Neural cell (in vitro differentiated cells): Measurements from ENCODE around the gene SLC25A27. TPM values are rescaled to one million over a fixed set of nuclear protein-coding genes. Genes with fewer than 3 reads are reported as not detected.

ENCODE experiments used
- H2AFZ ChIP-seq: fragments of 200-600, 300-800 bp; sonication (generic), shearing (Covaris generic); 2 replicates; pipeline ENCODE4 v1.6.0; 2014; ENCODE audit warnings: low read depth, mild to moderate bottlenecking, antibody characterized with exemption, low read length, moderate library complexity
- H3F3A ChIP-seq: fragments of 200-600 bp; shearing (Covaris generic); 2 replicates; pipeline ENCODE4 v1.6.1; 2016; ENCODE audit warnings: mild to moderate bottlenecking, moderate library complexity, mixed read lengths, antibody characterized with exemption, low read length; ENCODE audit not compliant: insufficient read depth, poor library complexity, severe bottlenecking
- H3K27ac ChIP-seq: fragments of 200-600, 300-800 bp; sonication (generic), shearing (Covaris generic); 2 replicates; pipeline ENCODE4 v1.5.1; 2014; ENCODE audit warnings: mild to moderate bottlenecking, low read length, moderate library complexity
- H3K27me3 ChIP-seq: fragments of 300-800, 200-600 bp; sonication (generic), shearing (Covaris generic); 2 replicates; pipeline ENCODE4 v1.6.0; 2014; ENCODE audit warnings: mild to moderate bottlenecking, low read depth, low read length, moderate library complexity; ENCODE audit not compliant: insufficient read depth
- H3K36me3 ChIP-seq: fragments of 300-800, 200-600 bp; sonication (generic), shearing (Covaris generic); 2 replicates; pipeline ENCODE4 v1.5.1; 2014; ENCODE audit warnings: mild to moderate bottlenecking, antibody characterized with exemption, low read length, moderate library complexity; ENCODE audit not compliant: insufficient read depth
- H3K4me2 ChIP-seq: fragments of 300-800, 200-600 bp; sonication (generic), shearing (Covaris generic); 2 replicates; pipeline ENCODE4 v1.6.0; 2014; ENCODE audit warnings: mild to moderate bottlenecking, low read length
- H3K4me3 ChIP-seq: fragments of 300-800, 200-600 bp; sonication (generic), shearing (Covaris generic); 2 replicates; pipeline ENCODE4 v1.5.1; 2014; ENCODE audit warnings: mild to moderate bottlenecking, low read length, moderate library complexity
- H3K79me2 ChIP-seq: fragments of 200-600 bp; shearing (Covaris generic); replicated peaks from 2 replicates; pipeline ENCODE4 v1.6.0; 2014; ENCODE audit warnings: mild to moderate bottlenecking, low read length, moderate library complexity; ENCODE audit not compliant: insufficient read depth
- H3K9ac ChIP-seq: fragments of 300-800, 200-600 bp; sonication (generic), shearing (Covaris generic); 2 replicates; pipeline ENCODE4 v1.6.1; 2016; ENCODE audit warnings: mild to moderate bottlenecking, low read length, mixed read lengths
- H3K9me2 ChIP-seq: fragments of 200-600 bp; shearing (Covaris generic); 2 replicates; pipeline ENCODE4 v1.6.1; 2016; ENCODE audit warnings: mild to moderate bottlenecking, low read length, mixed read lengths; ENCODE audit not compliant: insufficient read depth
- H3K9me3 ChIP-seq: fragments of 200-600, 300-800 bp; sonication (generic), shearing (Covaris generic); 2 replicates; pipeline ENCODE4 v1.6.1; 2016; ENCODE audit warnings: mild to moderate bottlenecking, mixed run types, low read length, moderate library complexity, mixed read lengths
- H4K20me1 ChIP-seq: fragments of 200-600 bp; shearing (Covaris generic); 2 replicates; pipeline ENCODE4 v1.6.1; 2016; ENCODE audit warnings: mild to moderate bottlenecking, mixed run types; ENCODE audit not compliant: insufficient read depth
- EP300 ChIP-seq: fragments of 450-650 bp; conservative IDR thresholded peaks from 2 replicates; pipeline ENCODE4 v1.6.1; 2014; ENCODE audit warnings: antibody characterized with exemption, mild to moderate bottlenecking, moderate library complexity; ENCODE audit not compliant: poor library complexity, severe bottlenecking
- EZH2 ChIP-seq: fragments of 200-600, 300-800 bp; shearing (Covaris generic), sonication (generic); IDR thresholded peaks from 2 replicates; pipeline ENCODE4 v1.6.1; 2014; ENCODE audit warnings: antibody characterized with exemption, low read length, borderline replicate concordance, mild to moderate bottlenecking; ENCODE audit not compliant: insufficient read depth, poor library complexity, severe bottlenecking
- MXI1 ChIP-seq: fragments of 450-650 bp; conservative IDR thresholded peaks from 2 replicates; pipeline ENCODE4 v1.6.1; 2014; ENCODE audit warnings: antibody characterized with exemption, mild to moderate bottlenecking; ENCODE audit not compliant: poor library complexity, severe bottlenecking
- POLR2AphosphoS5 ChIP-seq: IDR thresholded peaks from 2 replicates; pipeline ENCODE4 v1.6.1; 2012
- RAD21 ChIP-seq: fragments of 450-650 bp; conservative IDR thresholded peaks from 2 replicates; pipeline ENCODE4 v1.6.1; 2014; ENCODE audit warnings: antibody characterized with exemption, mild to moderate bottlenecking, moderate library complexity
- SMC3 ChIP-seq: fragments of 450-650 bp; conservative IDR thresholded peaks from 2 replicates; pipeline ENCODE4 v1.6.1; 2014; ENCODE audit warnings: antibody characterized with exemption, mild to moderate bottlenecking, moderate library complexity; ENCODE audit not compliant: poor library complexity
- TAF1 ChIP-seq: IDR thresholded peaks from 2 replicates; pipeline ENCODE4 v1.6.1; 2012; ENCODE audit warnings: low read depth
- polyA plus RNA-seq: library from polyadenylated mRNA; depleted of rRNA; stranded (reverse); fragments of >200 nt; gene quantifications from 2 replicates; pipeline ENCODE4 v1.2.3, GENCODE V29; 2014
- TF ChIP-seq, protein P1 (sequence below): fragments of 450-650 bp; IDR thresholded peaks from 2 replicates; pipeline ENCODE4 v1.5.1; 2014; ENCODE audit warnings: antibody characterized with exemption, mild to moderate bottlenecking, moderate library complexity; ENCODE audit not compliant: poor library complexity, severe bottlenecking
- TF ChIP-seq, protein P2 (sequence below): IDR thresholded peaks from 2 replicates; pipeline ENCODE4 v1.6.1; 2012; ENCODE audit warnings: borderline replicate concordance

SLC25A27 gene
- polyA plus RNA-seq, 1 donor from 2014 or later, result 44.5 TPM

DNA sequence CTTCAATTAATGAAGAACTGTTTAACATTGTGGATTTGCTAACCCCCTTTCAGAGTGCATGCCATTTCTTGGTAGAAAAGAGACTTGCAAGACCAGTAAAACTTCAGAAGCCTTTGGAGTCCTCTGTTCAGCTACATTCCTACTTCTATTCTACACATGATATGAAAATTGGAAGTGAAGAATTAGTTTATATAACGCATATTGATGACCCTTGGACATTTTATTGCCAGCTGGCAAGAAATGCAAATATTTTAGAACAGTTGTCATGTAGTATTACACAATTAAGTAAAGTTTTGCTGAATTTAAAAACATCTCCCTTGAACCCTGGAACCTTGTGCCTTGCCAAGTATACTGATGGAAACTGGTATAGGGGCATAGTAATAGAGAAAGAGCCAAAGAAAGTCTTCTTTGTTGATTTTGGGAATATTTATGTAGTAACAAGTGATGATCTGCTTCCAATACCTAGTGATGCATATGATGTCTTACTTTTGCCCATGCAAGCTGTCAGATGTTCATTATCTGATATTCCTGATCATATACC, 38.2 kb downstream of the SLC25A27 start:
- Histone ChIP-seq H3K9me2 (no peaks in the 10 kb centered on the region), H2AFZ (no peak overlapping the region), H3F3A (no peaks in the 10 kb centered on the region), H3K9ac (no peak overlapping the region), H4K20me1 (no peaks in the 10 kb centered on the region), H3K27ac (no peak overlapping the region), H3K27me3 (no peaks in the 10 kb centered on the region), H3K9me3 (no peaks in the 10 kb centered on the region), H3K36me3 (no peaks in the 10 kb centered on the region), H3K79me2 (no peaks in the 10 kb centered on the region), H3K4me2 (no peak overlapping the region), H3K4me3 (no peak overlapping the region)
- TF ChIP-seq, protein P1, sequence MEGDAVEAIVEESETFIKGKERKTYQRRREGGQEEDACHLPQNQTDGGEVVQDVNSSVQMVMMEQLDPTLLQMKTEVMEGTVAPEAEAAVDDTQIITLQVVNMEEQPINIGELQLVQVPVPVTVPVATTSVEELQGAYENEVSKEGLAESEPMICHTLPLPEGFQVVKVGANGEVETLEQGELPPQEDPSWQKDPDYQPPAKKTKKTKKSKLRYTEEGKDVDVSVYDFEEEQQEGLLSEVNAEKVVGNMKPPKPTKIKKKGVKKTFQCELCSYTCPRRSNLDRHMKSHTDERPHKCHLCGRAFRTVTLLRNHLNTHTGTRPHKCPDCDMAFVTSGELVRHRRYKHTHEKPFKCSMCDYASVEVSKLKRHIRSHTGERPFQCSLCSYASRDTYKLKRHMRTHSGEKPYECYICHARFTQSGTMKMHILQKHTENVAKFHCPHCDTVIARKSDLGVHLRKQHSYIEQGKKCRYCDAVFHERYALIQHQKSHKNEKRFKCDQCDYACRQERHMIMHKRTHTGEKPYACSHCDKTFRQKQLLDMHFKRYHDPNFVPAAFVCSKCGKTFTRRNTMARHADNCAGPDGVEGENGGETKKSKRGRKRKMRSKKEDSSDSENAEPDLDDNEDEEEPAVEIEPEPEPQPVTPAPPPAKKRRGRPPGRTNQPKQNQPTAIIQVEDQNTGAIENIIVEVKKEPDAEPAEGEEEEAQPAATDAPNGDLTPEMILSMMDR, result no peak
- TF ChIP-seq EP300 (no peak), TAF1 (no peak), MXI1 (no peak), RAD21 (no peak), SMC3 (no peak), POLR2AphosphoS5 (no peak), EZH2 (no peak)
- TF ChIP-seq, protein P2, sequence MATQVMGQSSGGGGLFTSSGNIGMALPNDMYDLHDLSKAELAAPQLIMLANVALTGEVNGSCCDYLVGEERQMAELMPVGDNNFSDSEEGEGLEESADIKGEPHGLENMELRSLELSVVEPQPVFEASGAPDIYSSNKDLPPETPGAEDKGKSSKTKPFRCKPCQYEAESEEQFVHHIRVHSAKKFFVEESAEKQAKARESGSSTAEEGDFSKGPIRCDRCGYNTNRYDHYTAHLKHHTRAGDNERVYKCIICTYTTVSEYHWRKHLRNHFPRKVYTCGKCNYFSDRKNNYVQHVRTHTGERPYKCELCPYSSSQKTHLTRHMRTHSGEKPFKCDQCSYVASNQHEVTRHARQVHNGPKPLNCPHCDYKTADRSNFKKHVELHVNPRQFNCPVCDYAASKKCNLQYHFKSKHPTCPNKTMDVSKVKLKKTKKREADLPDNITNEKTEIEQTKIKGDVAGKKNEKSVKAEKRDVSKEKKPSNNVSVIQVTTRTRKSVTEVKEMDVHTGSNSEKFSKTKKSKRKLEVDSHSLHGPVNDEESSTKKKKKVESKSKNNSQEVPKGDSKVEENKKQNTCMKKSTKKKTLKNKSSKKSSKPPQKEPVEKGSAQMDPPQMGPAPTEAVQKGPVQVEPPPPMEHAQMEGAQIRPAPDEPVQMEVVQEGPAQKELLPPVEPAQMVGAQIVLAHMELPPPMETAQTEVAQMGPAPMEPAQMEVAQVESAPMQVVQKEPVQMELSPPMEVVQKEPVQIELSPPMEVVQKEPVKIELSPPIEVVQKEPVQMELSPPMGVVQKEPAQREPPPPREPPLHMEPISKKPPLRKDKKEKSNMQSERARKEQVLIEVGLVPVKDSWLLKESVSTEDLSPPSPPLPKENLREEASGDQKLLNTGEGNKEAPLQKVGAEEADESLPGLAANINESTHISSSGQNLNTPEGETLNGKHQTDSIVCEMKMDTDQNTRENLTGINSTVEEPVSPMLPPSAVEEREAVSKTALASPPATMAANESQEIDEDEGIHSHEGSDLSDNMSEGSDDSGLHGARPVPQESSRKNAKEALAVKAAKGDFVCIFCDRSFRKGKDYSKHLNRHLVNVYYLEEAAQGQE, result no peak

DNA sequence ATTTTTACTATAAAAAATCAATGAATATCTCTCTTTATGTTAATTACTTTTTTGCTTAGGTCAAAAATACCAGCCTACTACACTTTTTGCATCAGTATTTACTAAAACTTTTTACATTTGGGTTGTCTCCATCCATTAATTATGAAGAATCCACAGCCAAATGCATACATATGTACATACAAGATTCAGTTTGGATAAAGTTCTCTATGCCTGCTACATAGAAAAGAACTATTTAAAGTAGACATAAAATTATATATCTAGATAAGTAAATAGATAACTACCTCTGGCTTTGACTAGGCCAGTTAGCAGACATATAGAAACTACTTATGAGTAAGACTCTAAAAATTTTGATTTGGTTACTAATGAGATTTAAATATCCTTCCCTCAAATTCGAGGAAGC, 47.2 kb downstream of the SLC25A27 start:
- Histone ChIP-seq H3K27ac (no peak overlapping the region), H3F3A (no peaks in the 10 kb centered on the region), H3K4me2 (no peak overlapping the region), H2AFZ (no peak overlapping the region), H3K9me3 (no peaks in the 10 kb centered on the region), H3K4me3 (no peak overlapping the region), H3K9me2 (no peaks in the 10 kb centered on the region), H4K20me1 (no peaks in the 10 kb centered on the region), H3K27me3 (no peaks in the 10 kb centered on the region), H3K36me3 (no peaks in the 10 kb centered on the region), H3K79me2 (no peaks in the 10 kb centered on the region), H3K9ac (no peak overlapping the region)
- no peak for TF ChIP-seq EZH2
- TF ChIP-seq EP300, result no peak
- no peak for TF ChIP-seq TAF1
- TF ChIP-seq, protein P2, result no peak
- TF ChIP-seq RAD21, result no peak
- no peak for TF ChIP-seq POLR2AphosphoS5
- no peak for TF ChIP-seq MXI1
- no peak for TF ChIP-seq SMC3
- TF ChIP-seq, protein P1, result no peak
